ENCODE measurements around the gene SUMO4.

The SUMO4 gene

GRCh38 chr6:149422581-149422980 lies 22.5 kb downstream of the SUMO4 start:
- no peak for TF ChIP-seq CTCF (IDR thresholded peaks at IDR 0.05; ENCODE audit: low read depth, low read length)

GRCh38 chr6:149423964-149424440 lies 23.9 kb downstream of the SUMO4 start:
- H3K27me3 ChIP-seq, result no peaks in the 10 kb centered on the region
- DNase-seq, result no peak

More at GRCh38 chr6:149422581-149422980, 22.5 kb downstream of the SUMO4 start:
- H3K4me3 ChIP-seq (ENCODE audit: low read depth, low read length), result no peak overlapping the region
- H3K9me3 ChIP-seq, result no peaks in the 10 kb centered on the region
- no peaks in the 10 kb centered on the region for H3K27me3 ChIP-seq
- H3K4me1 ChIP-seq, result no peaks in the 10 kb centered on the region
- DNase-seq, result no peak
- no peaks in the 10 kb centered on the region for H3K36me3 ChIP-seq

GRCh38 chr6:149425224-149425623 lies 25.2 kb downstream of the SUMO4 start:
- Histone ChIP-seq H3K4me1 (no peaks in the 10 kb centered on the region), H3K4me3 (ENCODE audit: low read depth, low read length) (no peak overlapping the region), H3K36me3 (no peaks in the 10 kb centered on the region), H3K27me3 (no peaks in the 10 kb centered on the region), H3K9me3 (no peaks in the 10 kb centered on the region)
- no peak for DNase-seq
- no peak for TF ChIP-seq CTCF (IDR thresholded peaks at IDR 0.05; ENCODE audit: low read depth, low read length)

More at GRCh38 chr6:149423964-149424440, 23.9 kb downstream of the SUMO4 start:
- TF ChIP-seq CTCF (IDR thresholded peaks at IDR 0.05; ENCODE audit: low read depth, low read length), result no peak
- Histone ChIP-seq H3K36me3 (no peaks in the 10 kb centered on the region), H3K4me3 (ENCODE audit: low read depth, low read length) (no peak overlapping the region), H3K4me1 (no peaks in the 10 kb centered on the region), H3K9me3 (no peaks in the 10 kb centered on the region)

GRCh38 chr6:149425754-149426153 lies 25.7 kb downstream of the SUMO4 start:
- Histone ChIP-seq H3K4me1 (no peaks in the 10 kb centered on the region), H3K9me3 (no peaks in the 10 kb centered on the region), H3K27me3 (no peaks in the 10 kb centered on the region), H3K36me3 (no peaks in the 10 kb centered on the region), H3K4me3 (ENCODE audit: low read depth, low read length) (no peak overlapping the region)
- DNase-seq, result no peak
- TF ChIP-seq CTCF (IDR thresholded peaks at IDR 0.05; ENCODE audit: low read depth, low read length), result no peak

GRCh38 chr6:149428606-149429005 lies 28.5 kb downstream of the SUMO4 start:
- H3K27me3 ChIP-seq, result no peaks in the 10 kb centered on the region
- DNase-seq, result no peak
- H3K9me3 ChIP-seq, result no peaks in the 10 kb centered on the region
- no peak overlapping the region for H3K4me3 ChIP-seq (ENCODE audit: low read depth, low read length)
- TF ChIP-seq CTCF (IDR thresholded peaks at IDR 0.05; ENCODE audit: low read depth, low read length), result no peak
- H3K36me3 ChIP-seq, result no peaks in the 10 kb centered on the region
- no peaks in the 10 kb centered on the region for H3K4me1 ChIP-seq

GRCh38 chr6:149429427-149430360 lies 29.6 kb downstream of the SUMO4 start:
- no peaks in the 10 kb centered on the region; the same call in 1 of the 2 replicates for H3K4me1 ChIP-seq

More at GRCh38 chr6:149429427-149430360, 29.6 kb downstream of the SUMO4 start:
- Histone ChIP-seq H3K27me3 (no peaks in the 10 kb centered on the region), H3K36me3 (no peaks in the 10 kb centered on the region), H3K9me3 (no peaks in the 10 kb centered on the region), H3K4me3 (ENCODE audit: low read depth, low read length) (no peak overlapping the region)
- no peak for DNase-seq
- TF ChIP-seq CTCF (IDR thresholded peaks at IDR 0.05; ENCODE audit: low read depth, low read length), result no peak

Data from BE2C (cell line).